NT2/D1 (cell line): ENCODE measurements around the gene HIP1R.

Experiments used
- SUZ12 ChIP-seq: IDR thresholded peaks from 2 replicates; pipeline ENCODE4 v1.6.1; 2011; ENCODE audit not compliant: insufficient read length, insufficient read depth; ENCODE audit errors: extremely low read depth
- YY1 ChIP-seq: IDR thresholded peaks from 2 replicates; pipeline ENCODE4 v1.6.1; 2011; ENCODE audit not compliant: insufficient read length, insufficient read depth
- ZNF274 ChIP-seq: IDR thresholded peaks from 2 replicates; pipeline ENCODE4 v1.6.1; 2011; ENCODE audit warnings: mild to moderate bottlenecking, low read depth, low read length

GRCh38 chr12:122865268-122866231 is 30.3 kb downstream of the HIP1R start:
- TF ChIP-seq SUZ12 (no peak), YY1 (no peak), ZNF274 (no peak)
